H1 (cell line): Measurements from ENCODE around the gene GULP1. TPM values are rescaled to one million over a fixed set of nuclear protein-coding genes. Genes with fewer than 3 reads are reported as not detected.

ENCODE experiments used
- CTCF ChIA-PET: fragments of 300-600 bp; sonication (Branson Sonifier 250); formaldehyde crosslinking; loops from one replicate; lab custom pipeline; 2021; ENCODE audit not compliant: partially characterized antibody; lab: Charles Lee
- POLR2A ChIA-PET: fragments of 300-600 bp; sonication (Branson Sonifier 250); formaldehyde crosslinking; loops from one replicate; lab custom pipeline; 2021; ENCODE audit warnings: inconsistent platforms; ENCODE audit not compliant: partially characterized antibody; lab: Charles Lee
- DNase-seq, 2 experiments: peaks; one replicate each; pipeline versions ENCODE4 v3.0.0 to v3.0.0-alpha.2; 2010 to 2022; ENCODE audit warnings: low spot score in 2 of 2, low read depth in 1 of 2, mixed read lengths in 1 of 2
- FAIRE-seq: peaks from 2 replicates; lab custom pipeline; 2011; peaks lifted over from hg19 to GRCh38; lab: Jason Lieb, UNC
- H2AFZ ChIP-seq: 2 replicates; pipeline ENCODE4 v1.8.1; 2012; ENCODE audit warnings: low read length, inconsistent platforms
- H2AK5ac ChIP-seq: 2 replicates; pipeline ENCODE4 v1.6.1; 2013; ENCODE audit warnings: low read depth, low read length
- H2BK120ac ChIP-seq: replicated peaks from 2 replicates; pipeline ENCODE3; 2013; ENCODE audit warnings: low read depth, low read length, inconsistent platforms
- H2BK12ac ChIP-seq: 2 replicates; pipeline ENCODE4 v1.6.1; 2013; ENCODE audit warnings: low read depth, low read length
- H2BK15ac ChIP-seq: 2 replicates; pipeline ENCODE4 v1.6.1; 2013; ENCODE audit warnings: low read length
- H2BK20ac ChIP-seq: 2 replicates; pipeline ENCODE4 v1.6.1; 2013; ENCODE audit warnings: low read length
- H2BK5ac ChIP-seq: 2 replicates; pipeline ENCODE4 v1.6.1; 2013; ENCODE audit warnings: low read depth, low read length
- H3K14ac ChIP-seq: 2 replicates; pipeline ENCODE4 v1.6.1; 2013; ENCODE audit warnings: inconsistent platforms; ENCODE audit not compliant: insufficient read length
- H3K18ac ChIP-seq: 2 replicates; pipeline ENCODE4 v1.6.1; 2013; ENCODE audit warnings: low read length; ENCODE audit errors: extremely low read depth
- H3K23ac ChIP-seq: 2 replicates; pipeline ENCODE4 v1.6.1; 2013; ENCODE audit warnings: inconsistent platforms; ENCODE audit not compliant: insufficient read length
- H3K23me2 ChIP-seq: 2 replicates; pipeline ENCODE4 v1.6.1; 2013; ENCODE audit warnings: low read depth, low read length
- H3K27ac ChIP-seq: 2 replicates; pipeline ENCODE4 v1.6.1; 2011; ENCODE audit warnings: low read depth, low read length, inconsistent platforms
- H3K27me3 ChIP-seq, 4 experiments: replicated peaks in 1 of 4; 1 replicate in 1 of 4; 2 replicates in 3 of 4; pipeline versions ENCODE4 v1.6.1 to v1.8.1; 2011 to 2013; ENCODE audit warnings: low read length in 3 of 4, mild to moderate bottlenecking in 3 of 4, inconsistent platforms in 2 of 4, mixed read lengths in 2 of 4, moderate library complexity in 1 of 4; ENCODE audit not compliant: control insufficient read depth in 3 of 4, insufficient read depth in 3 of 4; ENCODE audit errors: extremely low read depth in 1 of 4
- H3K36me3 ChIP-seq, 4 experiments: 2 replicates each; pipeline versions ENCODE4 v1.6.1 to v1.8.1; 2011 to 2013; ENCODE audit warnings: mild to moderate bottlenecking in 4 of 4, low read length in 3 of 4, moderate library complexity in 2 of 4, control low read depth in 1 of 4, inconsistent platforms in 1 of 4; ENCODE audit not compliant: insufficient read depth in 4 of 4, control insufficient read depth in 2 of 4
- H3K4ac ChIP-seq: replicated peaks from 2 replicates; pipeline ENCODE3; 2013; ENCODE audit warnings: low read length, low read depth, mixed read lengths, inconsistent platforms; ENCODE audit not compliant: insufficient read length
- H3K4me1 ChIP-seq, 4 experiments: replicated peaks in 1 of 4; 1 replicate in 1 of 4; 2 replicates in 3 of 4; pipeline versions ENCODE4 v1.6.1 to v1.8.1; 2011 to 2013; ENCODE audit warnings: low read length in 3 of 4, inconsistent platforms in 2 of 4, mixed read lengths in 1 of 4; ENCODE audit not compliant: insufficient read depth in 4 of 4, control insufficient read depth in 3 of 4
- H3K4me2 ChIP-seq, 2 experiments: 2 replicates each; pipeline versions ENCODE4 v1.6.1 to v1.8.1; 2011 to 2013; ENCODE audit warnings: low read depth in 2 of 2, low read length in 2 of 2, control low read depth in 1 of 2, inconsistent platforms in 1 of 2, mild to moderate bottlenecking in 1 of 2; ENCODE audit not compliant: insufficient read depth in 1 of 2
- H3K4me3 ChIP-seq, 4 experiments: fragments of 200-600, 300-600 bp in 1 of 4; sonication (generic), shearing (Covaris generic), sonication (Bioruptor Twin) in 1 of 4; 2 replicates each; pipeline versions ENCODE4 v1.5.1 to v1.8.1; 2011 to 2016; ENCODE audit warnings: low read length in 4 of 4, low read depth in 3 of 4, control low read depth in 2 of 4, inconsistent platforms in 2 of 4, mild to moderate bottlenecking in 2 of 4, mixed read lengths in 1 of 4, moderate library complexity in 1 of 4; ENCODE audit not compliant: insufficient read depth in 2 of 4; ENCODE audit errors: extremely low read depth in 1 of 4
- H3K56ac ChIP-seq: replicated peaks from 2 replicates; pipeline ENCODE3; 2013; ENCODE audit warnings: low read depth, mild to moderate bottlenecking, mixed read lengths, low read length, inconsistent platforms; ENCODE audit not compliant: insufficient read length
- H3K79me1 ChIP-seq: 2 replicates; pipeline ENCODE4 v1.6.1; 2013; ENCODE audit warnings: low read depth, low read length, control low read depth
- H3K79me2 ChIP-seq, 2 experiments: 2 replicates each; pipeline versions ENCODE4 v1.6.1 to v1.8.1; 2012 to 2013; ENCODE audit warnings: low read length in 2 of 2, mild to moderate bottlenecking in 2 of 2, inconsistent platforms in 1 of 2; ENCODE audit not compliant: insufficient read depth in 2 of 2, control insufficient read depth in 1 of 2
- H3K9ac ChIP-seq, 4 experiments: replicated peaks in 1 of 4; 1 replicate in 1 of 4; 2 replicates in 3 of 4; pipeline versions ENCODE4 v1.6.1 to v1.8.1; 2011 to 2013; ENCODE audit warnings: low read depth in 3 of 4, low read length in 3 of 4, control low read depth in 2 of 4, mild to moderate bottlenecking in 2 of 4, moderate library complexity in 2 of 4, inconsistent platforms in 1 of 4; ENCODE audit errors: extremely low read depth in 1 of 4
- H3K9me3 ChIP-seq, 2 experiments: 2 replicates each; pipeline versions ENCODE4 v1.6.1 to v1.8.1; 2012 to 2013; ENCODE audit warnings: mild to moderate bottlenecking in 2 of 2, moderate library complexity in 2 of 2, control low read depth in 1 of 2, inconsistent platforms in 1 of 2, low read depth in 1 of 2, low read length in 1 of 2, mixed read lengths in 1 of 2; ENCODE audit not compliant: insufficient read depth in 2 of 2
- H4K20me1 ChIP-seq, 2 experiments: replicated peaks in 1 of 2; 2 replicates each; pipeline versions ENCODE3 to v1.8.1; 2011 to 2013; ENCODE audit warnings: inconsistent platforms in 2 of 2, low read length in 2 of 2, mild to moderate bottlenecking in 1 of 2; ENCODE audit not compliant: insufficient read depth in 2 of 2, control insufficient read depth in 1 of 2
- H4K5ac ChIP-seq: 2 replicates; pipeline ENCODE4 v1.6.1; 2013; ENCODE audit warnings: low read length, low read depth, mixed read lengths, inconsistent platforms; ENCODE audit not compliant: insufficient read length
- H4K8ac ChIP-seq: 2 replicates; pipeline ENCODE4 v1.8.0; 2013; ENCODE audit warnings: mild to moderate bottlenecking, moderate library complexity, low read length, inconsistent platforms; ENCODE audit not compliant: insufficient read depth; ENCODE audit errors: extremely low read depth
- H4K91ac ChIP-seq: replicated peaks from 2 replicates; pipeline ENCODE3; 2013; ENCODE audit warnings: low read length, mixed read lengths, inconsistent platforms; ENCODE audit not compliant: insufficient read length
- BCL11A ChIP-seq, 2 experiments: IDR thresholded peaks; one replicate each; pipeline ENCODE4 v1.6.1; 2011; ENCODE audit warnings: low read depth in 2 of 2, low read length in 2 of 2, mild to moderate bottlenecking in 2 of 2
- CBX8 ChIP-seq: fragments of 300-800, 300-1000 bp; sonication (generic); IDR thresholded peaks from 2 replicates; pipeline ENCODE4 v1.7.1; 2016; ENCODE audit warnings: low read depth, low read length, borderline replicate concordance
- CTBP2 ChIP-seq: IDR thresholded peaks from 2 replicates; pipeline ENCODE4 v1.7.0; 2011; ENCODE audit warnings: borderline replicate concordance, mild to moderate bottlenecking, moderate library complexity, mixed read lengths, low read length; ENCODE audit not compliant: insufficient read depth, insufficient read length
- EP300 ChIP-seq, 2 experiments: IDR thresholded peaks; 1 replicate in 1 of 2; 2 replicates in 1 of 2; pipeline ENCODE4 v1.6.1; 2011 to 2012; ENCODE audit warnings: low read depth in 2 of 2, low read length in 2 of 2, mild to moderate bottlenecking in 2 of 2, borderline replicate concordance in 1 of 2, inconsistent platforms in 1 of 2, moderate library complexity in 1 of 2
- GABPA ChIP-seq: IDR thresholded peaks from 2 replicates; pipeline ENCODE4 v1.6.1; 2011; ENCODE audit warnings: mild to moderate bottlenecking, low read length, moderate library complexity, borderline replicate concordance; ENCODE audit not compliant: insufficient read depth
- MAFK ChIP-seq: IDR thresholded peaks from 2 replicates; pipeline ENCODE4 v1.6.1; 2012; ENCODE audit warnings: low read depth, mild to moderate bottlenecking, improper control_type of control experiment, low read length
- SP4 ChIP-seq: IDR thresholded peaks from 2 replicates; pipeline ENCODE4 v1.6.1; 2012; ENCODE audit warnings: low read length, inconsistent platforms
- WGBS, 2 experiments: shearing (Covaris generic) in 1 of 2; methylation state at CpG; one replicate each; pipeline versions ENCODE4 v1.1.6 to v1.1.7; 2013 to 2015; ENCODE audit warnings: low lambda C conversion rate in 2 of 2, mixed read lengths in 2 of 2, inconsistent platforms in 1 of 2, low coverage in 1 of 2, missing lambda C conversion rate in 1 of 2; ENCODE audit not compliant: insufficient replicate concordance in 2 of 2, insufficient coverage in 1 of 2, insufficient read length in 1 of 2; ENCODE audit errors: extremely low coverage in 1 of 2, missing lambda C conversion rate in 1 of 2; 5-methylcytosine and 5-hydroxymethylcytosine counted together
- polyA plus RNA-seq, 7 experiments: library from polyadenylated mRNA; depleted of rRNA in 3 of 7; stranded (reverse) in 5 of 7; unstranded in 2 of 7; fragments of >200 nt in 5 of 7; fragments of 200-250 nt in 2 of 7; gene quantifications; 1 replicate in 5 of 7; 2 replicates in 1 of 7; 4 replicates in 1 of 7; pipeline versions ENCODE4 v1.2.1 to v1.2.3, GENCODE V29; 2011 to 2013; ENCODE audit warnings: missing spikeins in 2 of 7, mixed read lengths in 2 of 7
- total RNA-seq: library from RNA; stranded (reverse); fragmentation: NEBNext Ultra II Directional; extraction: Animal tissue kit (Norgen Biotek cat#: 25700); gene quantifications from 2 replicates; pipeline ENCODE4 v1.2.1, GENCODE V29; 2021

GULP1 gene
- total and polyA plus RNA-seq, 2 of the 8 experiments (the other 6 are each of a cell fraction or from before 2014, with no cell fraction given), result 69.7 to 139 TPM

DNA sequence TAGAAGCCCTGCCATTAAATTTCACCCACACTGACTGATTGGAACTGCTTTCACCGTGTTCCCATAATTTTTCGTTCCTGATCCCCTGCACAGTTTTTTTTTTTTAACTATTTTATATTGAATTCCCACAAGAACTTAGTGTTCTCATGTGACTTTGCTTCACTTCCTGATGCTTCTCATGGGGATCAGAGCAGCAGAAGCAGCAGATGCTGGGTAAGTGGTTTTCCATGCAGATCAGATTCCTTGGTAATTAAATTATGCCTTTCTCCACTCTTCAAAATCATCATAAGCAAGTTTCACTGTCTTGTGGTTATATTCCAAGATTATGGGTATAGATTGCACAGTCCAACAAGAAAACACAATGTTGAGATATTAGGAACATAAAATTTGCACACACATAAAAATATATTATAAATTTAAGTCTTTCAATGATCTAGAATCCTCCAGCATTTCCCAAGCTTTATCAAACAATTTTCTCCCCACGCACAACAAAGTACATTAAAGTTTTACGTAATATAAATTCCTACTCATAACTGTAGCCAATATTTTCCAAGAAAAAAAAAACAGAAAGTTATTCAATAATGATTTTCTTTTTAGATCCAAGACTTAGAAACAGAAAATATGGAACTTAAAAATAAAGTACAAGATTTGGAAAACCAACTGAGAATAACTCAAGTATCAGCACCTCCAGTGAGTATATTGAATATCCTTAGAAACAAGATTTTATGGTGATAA is 277.9 kb downstream of the GULP1 start:
- DNase-seq (no peak), FAIRE-seq (no peak)
- Histone ChIP-seq H3K56ac (no peak overlapping the region), H4K20me1 (no peaks in the 10 kb centered on the region), H2BK5ac (no peak overlapping the region), H3K4ac (no peak overlapping the region), H2BK120ac (no peak overlapping the region), H3K23ac (no peak overlapping the region), H3K4me3 (no peak overlapping the region), H2AFZ (no peak overlapping the region), H3K79me1 (no peaks in the 10 kb centered on the region), H3K79me2 (no peaks in the 10 kb centered on the region), H3K27ac (no peak overlapping the region), H3K23me2 (no peaks in the 10 kb centered on the region), H3K18ac (no peak overlapping the region), H3K4me2 (no peak overlapping the region), H3K36me3 (peaks cover 0 to 34% (median 9%) of the 10 kb centered on the region in 4 experiments; a peak in 3 of 8 replicates), H3K27me3 (no peaks in the 10 kb centered on the region), H4K5ac (no peak overlapping the region), H2BK12ac (no peak overlapping the region), H4K91ac (no peak overlapping the region), H2AK5ac (no peak overlapping the region), H3K14ac (no peak overlapping the region), H3K9ac (no peak overlapping the region), H3K4me1 (no peaks in the 10 kb centered on the region), H4K8ac (no peak overlapping the region), H2BK20ac (no peak overlapping the region), H3K9me3 (no peaks in the 10 kb centered on the region), H2BK15ac (no peak overlapping the region)
- ChIA-PET POLR2A (no interaction called here), CTCF (no interaction called here)
- WGBS, 2 experiments, result 90 to 100% methylated on average over 2 to 4 of the region's 4 CpGs
- no peak for TF ChIP-seq GABPA
- TF ChIP-seq MAFK, result no peak
- TF ChIP-seq CBX8, result no peak
- TF ChIP-seq CTBP2, result no peak
- no peak for TF ChIP-seq SP4
- TF ChIP-seq BCL11A (IDR thresholded peaks at IDR 0.05; ENCODE audit: low read depth in 2 of 2, low read length in 2 of 2), result no peak
- no peak for TF ChIP-seq EP300 (IDR thresholded peaks at IDR 0.05; ENCODE audit: borderline replicate concordance in 1 of 2, low read depth in 2 of 2, low read length in 2 of 2)
